Measurements from ENCODE around the gene ABHD8.

The ABHD8 gene

GRCh38 chr19:17266589-17266974 is 36.6 kb downstream of the ABHD8 start:
- H3K4me1 Mint-ChIP-seq (ENCODE audit: low read depth in 2 of 2) = peaks cover 13% of the 10 kb centered on the region in 2 donors
- H3K27ac Mint-ChIP-seq = peak overlapping the region; percentile 32 to 84
- peak overlapping the region; percentile 71 to 83 for H3K4me3 Mint-ChIP-seq
- ATAC-seq (replicated peaks) (no peak), DNase-seq (no peak)
- no peaks in the 10 kb centered on the region for H3K27me3 Mint-ChIP-seq
- peaks cover 36% of the 10 kb centered on the region for H3K36me3 Mint-ChIP-seq (ENCODE audit: insufficient read depth)
- no peaks in the 10 kb centered on the region for H3K9me3 Mint-ChIP-seq

GRCh38 chr19:17266026-17266425 is 37.2 kb downstream of the ABHD8 start:
- ATAC-seq (replicated peaks) (no peak), DNase-seq (no peak)
- peaks cover 30% of the 10 kb centered on the region for H3K36me3 Mint-ChIP-seq (ENCODE audit: insufficient read depth)
- H3K4me3 Mint-ChIP-seq = no peak overlapping the region
- no peaks in the 10 kb centered on the region for H3K27me3 Mint-ChIP-seq
- no peaks in the 10 kb centered on the region for H3K9me3 Mint-ChIP-seq
- H3K4me1 Mint-ChIP-seq (ENCODE audit: low read depth in 2 of 2) = peaks cover 12 to 13% of the 10 kb centered on the region in 2 donors
- H3K27ac Mint-ChIP-seq = no peak overlapping the region

GRCh38 chr19:17264641-17264979 is 38.6 kb downstream of the ABHD8 start, which contains the start of gene USHBP1:
Gene USHBP1, minus strand, starts transcription at chr19:17264745. Its CDS starts 446 bp downstream, at chr19:17264299.
- ATAC-seq (replicated peaks) = no peak
- Mint-ChIP-seq H3K27me3 (no peaks in the 10 kb centered on the region), H3K9me3 (no peaks in the 10 kb centered on the region), H3K36me3 (ENCODE audit: insufficient read depth) (peaks cover 16% of the 10 kb centered on the region), H3K4me3 (peak within 1 kb of the TSS in 1 of 2 donors; percentile 34), H3K4me1 (ENCODE audit: low read depth in 2 of 2) (peaks cover 17 to 19% of the 10 kb centered on the region in 2 donors), H3K27ac (no peak within 1 kb of the TSS)
- DNase-seq = no peak

GRCh38 chr19:17263712-17264640 is 39.2 kb downstream of the ABHD8 start:
- H3K9me3 Mint-ChIP-seq = no peaks in the 10 kb centered on the region
- ATAC-seq (replicated peaks) (no peak), DNase-seq (no peak)
- peaks cover 11% of the 10 kb centered on the region for H3K36me3 Mint-ChIP-seq (ENCODE audit: insufficient read depth)
- no peak overlapping the region for H3K27ac Mint-ChIP-seq
- peaks cover 17 to 19% of the 10 kb centered on the region in 2 donors for H3K4me1 Mint-ChIP-seq (ENCODE audit: low read depth in 2 of 2)
- no peaks in the 10 kb centered on the region for H3K27me3 Mint-ChIP-seq
- H3K4me3 Mint-ChIP-seq = peak overlapping the region in 1 of 2 donors; percentile 34

GRCh38 chr19:17262557-17262956 is 40.7 kb downstream of the ABHD8 start:
- no peak for DNase-seq
- peak overlapping the region in 1 of 2 donors; percentile 39 for H3K27ac Mint-ChIP-seq
- peaks cover 9% of the 10 kb centered on the region for H3K36me3 Mint-ChIP-seq (ENCODE audit: insufficient read depth)
- ATAC-seq (replicated peaks) = no peak
- H3K4me1 Mint-ChIP-seq (ENCODE audit: low read depth in 2 of 2) = peaks cover 12 to 13% of the 10 kb centered on the region in 2 donors
- no peaks in the 10 kb centered on the region for H3K9me3 Mint-ChIP-seq
- no peak overlapping the region for H3K4me3 Mint-ChIP-seq
- H3K27me3 Mint-ChIP-seq = no peaks in the 10 kb centered on the region

GRCh38 chr19:17260842-17261325 is 42.3 kb downstream of the ABHD8 start:
- Mint-ChIP-seq H3K9me3 (no peaks in the 10 kb centered on the region), H3K27ac (no peak overlapping the region), H3K36me3 (ENCODE audit: insufficient read depth) (no peaks in the 10 kb centered on the region), H3K27me3 (no peaks in the 10 kb centered on the region), H3K4me1 (ENCODE audit: low read depth in 2 of 2) (peaks cover 6% of the 10 kb centered on the region in 2 donors), H3K4me3 (no peak overlapping the region)
- DNase-seq (peak; percentile 85 to 91 (median 87)), ATAC-seq (replicated peaks) (peak; percentile 100)

- Mint-ChIP-seq H3K4me3 (no peak overlapping the region), H3K9me3 (no peaks in the 10 kb centered on the region), H3K27ac (no peak overlapping the region), H3K4me1 (ENCODE audit: low read depth in 2 of 2) (peaks cover 6% of the 10 kb centered on the region in 2 donors), H3K36me3 (ENCODE audit: insufficient read depth) (no peaks in the 10 kb centered on the region), H3K27me3 (no peaks in the 10 kb centered on the region)
- no peak for DNase-seq
- ATAC-seq (replicated peaks) = no peak
Observed at GRCh38 chr19:17259934-17260333, 43.3 kb downstream of the ABHD8 start.

GRCh38 chr19:17259118-17259780 is 44.0 kb downstream of the ABHD8 start:
- Mint-ChIP-seq H3K4me3 (no peak overlapping the region), H3K9me3 (no peaks in the 10 kb centered on the region), H3K4me1 (ENCODE audit: low read depth in 2 of 2) (peaks cover 6% of the 10 kb centered on the region in 2 donors), H3K36me3 (ENCODE audit: insufficient read depth) (no peaks in the 10 kb centered on the region), H3K27ac (no peak overlapping the region), H3K27me3 (no peaks in the 10 kb centered on the region)
- ATAC-seq (replicated peaks) = no peak
- DNase-seq = no peak

- DNase-seq (no peak), ATAC-seq (replicated peaks) (no peak)
- Mint-ChIP-seq H3K4me3 (no peak overlapping the region), H3K27ac (no peak overlapping the region), H3K36me3 (ENCODE audit: insufficient read depth) (peaks cover 2% of the 10 kb centered on the region), H3K27me3 (no peaks in the 10 kb centered on the region), H3K4me1 (ENCODE audit: low read depth in 2 of 2) (peaks cover 6% of the 10 kb centered on the region in 2 donors), H3K9me3 (no peaks in the 10 kb centered on the region)
Observed at GRCh38 chr19:17256130-17256529, 47.1 kb downstream of the ABHD8 start.

GRCh38 chr19:17255150-17255621 is 48.0 kb downstream of the ABHD8 start:
- DNase-seq (no peak), ATAC-seq (replicated peaks) (no peak)
- Mint-ChIP-seq H3K27me3 (no peaks in the 10 kb centered on the region), H3K27ac (no peak overlapping the region), H3K9me3 (no peaks in the 10 kb centered on the region), H3K4me3 (no peak overlapping the region), H3K36me3 (ENCODE audit: insufficient read depth) (peaks cover 2% of the 10 kb centered on the region), H3K4me1 (ENCODE audit: low read depth in 2 of 2) (no peaks in the 10 kb centered on the region)

GRCh38 chr19:17254636-17255035 is 48.6 kb downstream of the ABHD8 start:
- Mint-ChIP-seq H3K4me1 (ENCODE audit: low read depth in 2 of 2) (no peaks in the 10 kb centered on the region), H3K27ac (no peak overlapping the region), H3K36me3 (ENCODE audit: insufficient read depth) (peaks cover 2% of the 10 kb centered on the region), H3K9me3 (no peaks in the 10 kb centered on the region), H3K27me3 (no peaks in the 10 kb centered on the region), H3K4me3 (no peak overlapping the region)
- ATAC-seq (replicated peaks) (no peak), DNase-seq (no peak)

- H3K4me3 Mint-ChIP-seq = no peak overlapping the region
- peaks cover 10 to 12% of the 10 kb centered on the region in 2 donors for H3K4me1 Mint-ChIP-seq (ENCODE audit: low read depth in 2 of 2)
- H3K36me3 Mint-ChIP-seq (ENCODE audit: insufficient read depth) = peaks cover 13% of the 10 kb centered on the region
- H3K9me3 Mint-ChIP-seq = no peaks in the 10 kb centered on the region
- no peak overlapping the region for H3K27ac Mint-ChIP-seq
- ATAC-seq (replicated peaks) (no peak), DNase-seq (no peak)
- H3K27me3 Mint-ChIP-seq = peaks cover 0 to 8% of the 10 kb centered on the region in 2 donors
Observed at GRCh38 chr19:17249887-17250548, 53.2 kb downstream of the ABHD8 start.
